Lower leg skin (tissue), 4 donors: ENCODE measurements around the gene HOXA13. TPM values are rescaled to one million over a fixed set of nuclear protein-coding genes. Genes with fewer than 3 reads are reported as not detected.

Source experiments
- DNase-seq, 2 donors: peaks; one replicate each; pipeline ENCODE4 v3.0.0-alpha.2; 2019; ENCODE audit warnings: low spot score in 2 of 2
- H3K4me3 ChIP-seq: fragments of 200-600 bp; sonication (generic); 2 replicates; pipeline ENCODE4 v1.5.1; 2017; ENCODE audit warnings: mild to moderate bottlenecking, low read depth; ENCODE audit not compliant: poor library complexity, severe bottlenecking
- CTCF ChIP-seq, 3 donors: fragments of 450-650 bp; IDR thresholded peaks; one replicate each; pipeline ENCODE4 v1.5.1; 2016; ENCODE audit warnings: antibody characterized with exemption in 3 of 3, mild to moderate bottlenecking in 3 of 3, moderate library complexity in 2 of 3
- POLR2A ChIP-seq, 2 donors: fragments of 450-650 bp; IDR thresholded peaks; one replicate each; pipeline ENCODE4 v1.6.1; 2016 to 2017; ENCODE audit warnings: antibody characterized with exemption in 2 of 2, mild to moderate bottlenecking in 1 of 2, moderate library complexity in 1 of 2
- WGBS, 2 donors: methylation state at CpG; one replicate each; pipeline ENCODE4 v1.1.5; 2018; 5-methylcytosine and 5-hydroxymethylcytosine counted together
- intact Hi-C: fragments of 100-400 bp; cut with DNase I; formaldehyde crosslinking; loops from one replicate; pipeline ENCODE4 v1.15.0; 2023; ENCODE audit warnings: low total_unique reads
- total RNA-seq, 4 donors: library from RNA; depleted of rRNA; stranded (reverse); fragments of >200 nt; gene quantifications; one replicate each; pipeline ENCODE4 v1.1.0, GENCODE V29; 2016

HOXA13 gene
- total RNA-seq, 4 donors from 2014 or later, result 0.11 to 0.54 (median 0.27) TPM

- intact Hi-C loops, result no loop called here
- peak within 1 kb of the TSS; percentile 13 for H3K4me3 ChIP-seq
- DNase-seq, result peak; percentile 74 to 92
- 24 to 25% methylated on average over 42 to 44 of the region's 63 CpGs for WGBS, 2 donors
- TF ChIP-seq POLR2A (IDR thresholded peaks at IDR 0.05) (no peak), CTCF (IDR thresholded peaks at IDR 0.05) (no peak)
Measured at GRCh38 chr7:27147199-27148030, 52.5 kb downstream of the HOXA13 start, which contains the start of gene HOXA6. HOXA6 (minus strand) TSS chr7:27147774; CDS start chr7:27147749, 25 bp downstream.

- 69 to 82% methylated on average over 5 of the region's 5 CpGs for WGBS, 2 donors
- no peak overlapping the region for H3K4me3 ChIP-seq
- intact Hi-C loops, result no loop called here
- DNase-seq, result peak in 1 of 2 donors; percentile 78
- TF ChIP-seq POLR2A (IDR thresholded peaks at IDR 0.05) (no peak), CTCF (IDR thresholded peaks at IDR 0.05) (no peak)
Measured at GRCh38 chr7:27146491-27147198, 53.2 kb downstream of the HOXA13 start.

- TF ChIP-seq CTCF (IDR thresholded peaks at IDR 0.05), result no peak
- no peak for TF ChIP-seq POLR2A (IDR thresholded peaks at IDR 0.05)
- H3K4me3 ChIP-seq, result no peak overlapping the region
- WGBS, 2 donors, result 69 to 87% methylated on average over 6 to 11 of the region's 11 CpGs
- no peak for DNase-seq
- intact Hi-C loops, result no loop called here
Measured at GRCh38 chr7:27145914-27146412, 53.9 kb downstream of the HOXA13 start.

GRCh38 chr7:27145165-27145913, 54.6 kb downstream of the HOXA13 start:
- peak in 1 of 2 donors; percentile 86 for DNase-seq
- intact Hi-C loops, result no loop called here
- H3K4me3 ChIP-seq, result no peak overlapping the region
- 66 to 81% methylated on average over 45 to 47 of the region's 47 CpGs for WGBS, 2 donors
- TF ChIP-seq CTCF (IDR thresholded peaks at IDR 0.05) (no peak), POLR2A (IDR thresholded peaks at IDR 0.05) (no peak)

GRCh38 chr7:27144781-27145164, 55.1 kb downstream of the HOXA13 start:
- intact Hi-C loops, result loop anchor here (5.0 kb wide), 1 partner anchor 292 kb away; no protein-coding TSS in a partner anchor
- peak in 1 of 2 donors; percentile 79 for DNase-seq
- TF ChIP-seq CTCF (IDR thresholded peaks at IDR 0.05), result no peak
- no peak for TF ChIP-seq POLR2A (IDR thresholded peaks at IDR 0.05)
- 70 to 75% methylated on average over 31 of the region's 31 CpGs for WGBS, 2 donors
- H3K4me3 ChIP-seq, result no peak overlapping the region
